Measurements from ENCODE around the gene CCPG1.
A peak's percentile ranks its signal among the peaks of the same experiment; 100 is the strongest.
"Not testable (repeated sequence)": the region's sequence is repeated elsewhere in the genome, so short reads cannot be mapped to it uniquely, and the experiment has no call there.

Gene CCPG1

DNA sequence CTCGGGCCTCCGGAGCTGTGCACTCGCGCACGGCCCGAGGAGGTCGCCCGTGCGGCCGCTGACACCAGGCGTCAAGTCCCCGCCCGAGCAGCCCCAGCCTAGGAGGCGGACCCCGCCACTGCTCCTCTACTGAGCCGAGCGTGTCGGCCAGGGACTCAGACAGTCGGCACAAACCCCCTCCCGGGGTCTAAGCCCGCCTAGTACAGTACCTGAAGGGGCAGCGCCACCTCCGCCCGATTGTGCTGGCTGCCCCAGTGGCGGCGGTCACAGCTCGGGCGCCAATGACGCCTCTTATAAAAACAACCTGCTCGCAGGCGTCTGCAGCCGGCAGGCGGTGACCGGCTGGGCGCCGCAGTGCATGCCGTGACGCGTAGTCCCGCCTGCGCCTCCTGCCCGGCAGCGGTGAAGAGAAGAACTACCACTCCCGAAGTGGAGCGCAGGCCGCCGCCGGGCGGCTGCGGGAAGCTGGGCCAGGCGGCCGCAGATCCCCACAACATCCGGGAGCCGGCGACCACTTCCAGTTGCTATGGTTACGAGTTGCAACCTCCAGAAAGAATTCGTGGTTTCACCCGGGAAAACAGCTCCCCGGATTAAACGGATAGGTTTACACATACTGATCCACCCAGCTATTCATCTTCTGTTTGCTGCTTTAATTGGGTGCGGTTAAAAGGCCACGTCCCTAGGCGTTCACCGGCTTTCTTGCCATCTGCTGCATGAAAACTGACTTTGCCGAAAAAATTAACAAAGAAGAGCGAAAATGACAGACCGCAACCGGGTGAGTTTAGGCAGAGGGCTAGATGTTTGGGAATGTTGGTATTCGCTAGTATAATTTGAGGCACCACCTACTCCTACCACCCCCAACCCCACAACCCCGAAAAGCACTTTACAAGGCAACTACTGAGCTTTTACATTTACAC lies at the start of gene CCPG1, which contains the start of gene PIERCE2:
Gene CCPG1, minus strand, starts transcription at position 348 of the 917 bp plus-strand sequence. CDS start 18,935 bp downstream, outside the sequence.
Gene PIERCE2, plus strand, starts transcription at position 484 of the 917 bp plus-strand sequence. Its CDS starts 274 bp downstream, at position 758.
- DNase-seq (ENCODE audit: low read depth in 2 of 2), result peak; percentile 70 to 72

DNA sequence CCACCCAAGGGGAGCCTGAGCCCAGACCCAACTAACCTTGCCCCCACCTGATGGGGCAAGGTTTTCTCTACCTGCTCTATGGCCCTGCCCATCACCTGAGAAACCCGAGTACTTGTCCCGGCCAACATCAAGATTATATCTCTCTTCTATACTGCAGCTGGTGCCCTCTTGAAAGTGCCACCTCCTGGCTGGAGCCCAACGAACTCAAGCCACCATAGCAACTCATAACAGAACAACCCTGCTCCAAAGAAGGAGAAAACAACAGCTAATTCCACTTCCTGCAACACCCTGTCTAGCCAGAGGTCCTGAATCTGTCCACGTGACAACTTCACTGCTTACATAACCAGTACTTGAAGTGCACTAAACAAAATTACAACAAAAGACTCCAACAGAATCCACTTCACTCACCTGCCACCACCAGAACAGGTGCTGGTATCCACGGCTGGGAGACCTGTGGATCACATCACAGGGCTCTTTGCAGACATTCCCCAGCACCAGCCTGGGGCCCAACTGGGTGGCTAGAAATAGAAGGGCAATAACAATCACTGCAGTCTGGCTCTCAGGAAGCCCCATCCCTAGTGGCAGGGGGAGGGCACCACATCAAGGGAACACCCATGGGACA lies 49.4 kb upstream of the CCPG1 start:
- no peak for DNase-seq (ENCODE audit: low read depth in 2 of 2)

DNA sequence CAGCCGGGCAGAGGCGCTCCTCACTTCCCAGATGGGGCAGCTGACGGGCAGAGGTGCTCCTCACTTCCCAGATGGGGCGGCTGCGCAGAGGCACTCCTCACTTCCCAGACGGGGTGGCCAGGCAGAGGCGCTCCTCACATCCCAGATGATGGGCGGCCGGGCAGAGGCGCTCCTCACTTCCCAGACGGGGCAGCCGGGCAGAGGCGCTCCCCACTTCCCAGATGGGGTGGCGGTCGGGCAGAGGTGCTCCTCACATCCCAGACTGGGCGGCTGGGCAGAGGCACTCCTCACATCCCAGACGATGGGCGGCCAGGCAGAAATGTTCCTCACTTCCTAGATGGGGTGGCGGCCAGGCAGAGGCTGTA lies 38.9 kb upstream of the CCPG1 start:
- DNase-seq (ENCODE audit: low read depth in 2 of 2), result not testable (repeated sequence)

DNA sequence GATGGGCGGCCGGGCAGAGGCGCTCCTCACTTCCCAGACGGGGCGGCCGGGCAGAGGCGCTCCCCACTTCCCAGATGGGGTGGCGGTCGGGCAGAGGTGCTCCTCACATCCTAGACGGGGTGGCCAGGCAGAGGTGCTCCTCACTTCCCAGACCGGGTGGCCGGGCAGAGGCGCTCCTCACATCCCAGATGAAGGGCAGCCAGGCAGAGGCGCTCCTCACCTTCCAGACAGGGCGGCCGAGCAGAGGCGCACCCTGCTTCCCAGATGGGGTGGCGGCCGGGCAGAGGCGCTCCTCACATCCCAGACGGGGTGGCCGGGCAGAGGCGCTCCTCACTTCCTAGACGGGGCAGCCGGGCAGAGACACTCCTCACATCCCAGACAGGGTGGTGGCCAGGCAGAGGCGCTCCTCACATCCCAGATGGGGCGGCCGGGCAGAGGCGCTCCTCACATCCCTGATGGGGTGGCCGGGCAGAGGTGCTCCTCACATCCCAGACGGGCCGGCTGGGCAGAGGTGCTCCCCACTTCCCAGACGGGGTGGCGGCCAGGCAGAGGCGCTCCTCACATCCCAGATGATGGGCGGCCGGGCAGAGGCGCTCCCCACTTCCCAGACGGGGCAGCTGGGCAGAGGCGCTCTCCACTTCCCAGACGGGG lies 38.3 kb upstream of the CCPG1 start:
- not testable (repeated sequence) for DNase-seq (ENCODE audit: low read depth in 2 of 2)

DNA sequence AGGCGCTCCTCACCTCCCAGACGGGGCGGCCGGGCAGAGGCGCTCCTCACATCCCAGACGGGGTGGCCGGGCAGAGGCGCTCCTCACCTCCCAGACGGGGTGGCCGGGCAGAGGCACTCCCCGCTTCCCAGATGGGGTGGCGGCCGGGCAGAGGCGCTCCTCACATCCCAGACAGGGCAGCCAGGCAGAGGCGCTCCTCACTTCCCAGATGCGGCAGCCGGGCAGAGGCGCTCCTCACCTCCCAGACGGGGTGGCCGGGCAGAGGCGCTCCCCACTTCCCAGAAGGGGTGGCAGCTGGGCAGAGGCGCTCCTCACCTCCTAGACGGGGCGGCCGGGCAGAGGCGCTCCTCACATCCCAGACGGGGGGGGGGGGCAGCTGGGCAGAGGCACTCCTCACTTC lies 37.8 kb upstream of the CCPG1 start:
- DNase-seq (ENCODE audit: low read depth in 2 of 2), result not testable (repeated sequence)

DNA sequence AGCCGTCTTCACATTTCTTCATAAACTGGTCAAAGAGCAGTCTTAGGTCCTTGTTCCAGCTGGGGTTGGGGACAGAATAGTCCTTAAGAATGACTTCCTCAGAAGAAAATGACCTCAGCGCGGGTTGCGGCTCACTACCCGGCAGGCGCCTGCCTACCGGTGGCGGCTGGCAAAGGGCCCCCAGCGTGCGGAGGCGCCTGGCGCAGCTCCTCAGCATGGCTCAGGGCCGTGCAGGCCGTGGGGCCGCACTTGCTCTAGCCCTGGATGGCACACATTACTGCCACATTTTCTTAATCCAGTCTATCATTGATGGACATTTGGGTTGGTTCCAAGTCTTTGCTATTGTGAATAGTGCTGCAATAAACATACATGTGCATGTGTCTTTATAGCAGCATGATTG lies 35.0 kb upstream of the CCPG1 start:
- DNase-seq (ENCODE audit: low read depth in 2 of 2), result not testable (repeated sequence)

DNA sequence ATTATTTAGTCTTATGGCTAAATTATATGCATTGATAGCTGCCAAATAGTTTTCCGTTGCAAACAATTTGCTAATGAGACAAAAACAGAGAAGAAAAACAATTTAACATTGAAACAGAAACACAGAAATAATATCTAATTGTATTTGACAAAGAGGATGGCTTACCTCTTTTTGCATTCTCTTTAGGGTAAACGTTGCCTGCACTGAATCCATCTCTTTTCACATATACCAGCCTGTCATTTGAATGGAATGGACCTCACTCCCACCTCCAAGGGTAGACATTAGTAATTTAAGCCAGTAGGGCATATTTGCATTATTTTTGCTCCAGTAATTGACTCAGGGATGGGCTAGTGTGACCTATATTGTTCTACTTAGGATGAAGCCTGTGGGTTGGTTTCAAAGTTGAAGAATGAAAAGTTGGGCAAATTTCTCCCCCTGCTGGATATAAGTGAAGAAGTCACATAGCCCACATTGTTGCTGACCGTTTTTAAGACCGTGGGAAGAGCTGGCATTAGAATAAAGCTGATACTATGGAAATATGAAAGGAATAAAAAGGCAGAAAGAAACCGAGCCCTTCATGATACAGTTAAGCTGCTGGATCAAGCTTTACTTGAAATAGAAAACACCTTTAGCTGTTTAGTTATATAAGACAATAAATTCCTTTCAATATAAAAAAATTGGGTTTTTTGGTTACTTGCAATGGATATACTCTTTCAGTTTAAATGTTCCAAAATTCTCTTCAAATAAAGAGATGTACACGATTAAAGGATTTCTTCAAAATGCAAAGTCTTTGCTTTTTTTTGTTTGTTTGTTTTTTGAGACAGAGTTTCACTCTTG lies 27.0 kb upstream of the CCPG1 start:
- DNase-seq (ENCODE audit: low read depth in 2 of 2), result no peak

GRCh38 chr15:55422089-55422488 lies 13.9 kb upstream of the CCPG1 start:
- DNase-seq (ENCODE audit: low read depth in 2 of 2), result no peak

DNA sequence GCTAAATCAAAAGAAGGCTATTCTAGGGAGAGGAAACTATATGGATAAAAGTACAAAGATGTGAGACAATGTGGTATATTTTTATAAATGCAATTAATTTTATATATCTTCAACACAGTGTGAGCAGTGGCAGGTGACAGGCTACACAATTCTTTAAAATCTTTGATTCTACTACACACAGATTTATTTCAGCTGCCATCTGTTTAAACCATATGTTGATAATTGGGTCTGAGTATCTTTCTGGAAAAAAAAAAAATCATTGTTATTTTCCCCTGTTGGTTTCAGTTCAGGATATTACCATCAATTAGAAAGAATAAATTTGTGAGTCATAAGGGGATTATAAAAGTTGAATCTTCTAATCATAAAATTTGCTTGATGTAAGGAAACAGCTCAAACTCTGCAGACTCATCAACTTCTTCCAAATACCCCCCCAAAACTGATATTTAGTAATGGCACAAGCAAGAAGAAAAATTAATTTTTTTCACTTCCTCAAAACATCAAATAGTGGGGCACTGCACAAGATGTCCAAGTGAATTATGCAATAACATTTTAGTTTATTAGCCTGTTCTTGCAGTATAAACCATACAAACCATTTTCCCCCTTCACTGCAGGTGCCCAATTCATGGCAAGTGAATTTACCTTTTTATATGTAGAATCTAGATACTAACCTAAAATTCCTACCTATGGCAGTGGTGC lies 12.2 kb upstream of the CCPG1 start:
- DNase-seq (ENCODE audit: low read depth in 2 of 2), result no peak

- not testable (repeated sequence) for DNase-seq (ENCODE audit: low read depth in 2 of 2)
These were observed 9.5 kb upstream of the CCPG1 start for GRCh38 chr15:55417678-55418077.

GRCh38 chr15:55408976-55409375 lies 817 bp upstream of the CCPG1 start:
- DNase-seq (ENCODE audit: low read depth in 2 of 2), result not testable (repeated sequence)

- no peak for DNase-seq (ENCODE audit: low read depth in 2 of 2)
These were observed 604 bp downstream of the CCPG1 start for GRCh38 chr15:55407498-55408011.

DNA sequence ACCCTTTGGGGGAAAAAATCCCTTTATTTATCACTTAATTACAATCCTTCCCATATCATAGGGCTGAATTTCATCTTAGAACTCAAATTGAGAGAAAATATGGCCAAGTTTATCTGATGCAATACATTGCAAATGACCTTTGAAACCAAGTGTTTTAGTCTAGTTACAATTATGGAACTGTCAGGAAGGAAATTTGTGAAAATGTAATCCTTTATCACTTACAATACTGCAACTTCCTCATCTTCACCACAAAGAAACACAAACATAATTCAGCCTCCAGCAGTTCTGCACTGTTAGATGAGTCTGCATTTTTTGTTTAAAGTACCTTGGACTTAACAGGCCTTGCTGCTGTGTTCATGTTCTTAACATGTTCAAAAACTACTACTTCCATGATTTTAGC lies 4.6 kb downstream of the CCPG1 start:
- DNase-seq (ENCODE audit: low read depth in 2 of 2), result no peak

- DNase-seq (ENCODE audit: low read depth in 2 of 2), result no peak
These were observed 5.5 kb downstream of the CCPG1 start for GRCh38 chr15:55402707-55403106.

DNA sequence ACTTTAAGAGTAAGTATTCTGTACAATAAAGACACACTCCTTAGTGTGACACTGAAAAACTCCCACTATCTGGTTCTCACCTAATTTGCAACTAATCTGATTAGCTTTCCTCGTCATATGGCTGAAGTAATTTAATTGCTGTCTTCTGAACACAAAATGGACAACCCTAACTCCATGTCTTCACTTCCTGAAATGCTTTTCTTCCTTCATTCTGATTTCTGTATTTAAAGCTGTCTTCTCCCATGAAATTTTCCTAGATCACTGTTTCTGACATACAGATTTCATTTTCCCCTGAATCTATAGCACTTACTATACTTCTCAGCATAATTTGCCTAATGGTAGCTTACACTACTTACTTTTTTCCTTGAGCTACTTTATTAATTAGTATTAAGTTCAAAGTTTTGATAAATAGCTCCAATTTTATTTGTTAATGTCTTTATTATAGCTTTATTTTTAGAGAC lies 6.3 kb downstream of the CCPG1 start:
- DNase-seq (ENCODE audit: low read depth in 2 of 2), result no peak

GRCh38 chr15:55400050-55400449 lies 8.1 kb downstream of the CCPG1 start:
- not testable (repeated sequence) for DNase-seq (ENCODE audit: low read depth in 2 of 2)

DNA sequence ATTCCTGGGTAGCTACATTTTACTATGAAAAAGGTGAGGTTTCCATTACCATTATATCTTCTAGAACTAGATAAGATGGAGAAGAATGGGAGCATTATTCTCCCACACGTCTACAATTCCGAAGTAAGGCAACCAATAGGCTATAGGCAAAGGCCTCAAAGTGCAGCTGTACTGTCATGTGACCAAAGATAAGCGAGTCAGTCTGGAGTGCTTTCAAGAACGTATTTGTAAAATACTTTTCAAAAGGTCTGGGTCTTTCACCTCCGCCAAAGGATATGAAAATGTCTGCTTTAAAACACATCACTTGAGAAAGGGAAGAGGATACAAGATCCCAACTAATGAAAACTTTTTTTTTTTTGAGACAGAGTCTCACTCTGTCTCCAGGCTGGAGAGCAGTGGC lies 9.9 kb downstream of the CCPG1 start:
- DNase-seq (ENCODE audit: low read depth in 2 of 2), result no peak

DNA sequence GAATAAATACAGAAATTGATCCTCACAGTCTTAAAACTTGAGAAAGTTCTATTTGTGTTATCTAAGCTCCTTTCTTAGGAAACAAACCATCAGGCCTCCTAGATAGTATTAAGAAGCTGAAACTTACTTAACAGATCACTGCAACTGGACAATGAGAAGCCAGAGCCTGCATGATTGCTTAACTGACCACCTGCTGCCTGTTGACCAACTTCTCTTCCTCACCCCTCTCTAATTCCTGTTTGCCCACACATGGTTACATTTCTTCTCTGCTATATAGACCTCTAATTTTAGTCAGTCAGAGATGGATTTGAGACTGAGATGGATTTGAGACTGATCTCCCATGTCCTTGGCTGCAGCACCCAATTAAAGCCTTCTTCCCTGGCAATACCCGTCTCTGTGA lies 13.5 kb downstream of the CCPG1 start:
- DNase-seq (ENCODE audit: low read depth in 2 of 2), result no peak

GRCh38 chr15:55389264-55389607 lies 18.9 kb downstream of the CCPG1 start:
- DNase-seq (ENCODE audit: low read depth in 2 of 2), result no peak

DNA sequence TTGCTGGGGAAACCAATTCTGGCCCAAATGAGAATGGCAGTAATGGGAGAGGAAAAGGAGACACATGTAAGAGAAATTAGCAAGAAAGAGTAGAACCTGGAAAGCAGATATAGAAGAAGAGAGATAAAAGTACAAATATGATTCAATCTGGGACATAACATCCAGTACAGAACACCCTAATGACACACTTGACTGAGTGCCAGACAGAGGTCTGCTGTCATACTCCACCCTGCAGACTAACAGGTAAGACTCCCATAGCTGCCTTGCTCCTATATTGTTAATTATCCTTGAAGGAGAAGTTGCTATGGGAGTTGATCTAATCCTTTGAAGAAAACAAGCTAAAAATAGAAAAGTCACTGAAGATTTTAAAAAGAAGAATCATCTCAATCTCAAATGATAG lies 21.1 kb downstream of the CCPG1 start:
- DNase-seq (ENCODE audit: low read depth in 2 of 2), result no peak

- no peak for DNase-seq (ENCODE audit: low read depth in 2 of 2)
These were observed 24.5 kb downstream of the CCPG1 start for GRCh38 chr15:55383687-55384086.

Measured in stimulated activated CD8-positive, alpha-beta memory T cell treated with anti-CD3 and anti-CD28 coated beads, Interleukin-2, amount 100 ng/mL, for 1 hour (primary cell).